Dermis microvascular lymphatic vessel endothelial cell (primary cell): Measurements from ENCODE around the gene POLQ. TPM values are rescaled to one million over a fixed set of nuclear protein-coding genes. Genes with fewer than 3 reads are reported as not detected.
"Not testable (repeated sequence)": the region's sequence is repeated elsewhere in the genome, so short reads cannot be mapped to it uniquely, and the experiment has no call there.

Experiments used
- DNase-seq, 2 donors: peaks; one replicate each; pipeline versions ENCODE4 v3.0.0 to v3.0.0-alpha.2; 2010; ENCODE audit warnings: low read depth in 2 of 2
- total RNA-seq: library from RNA; depleted of rRNA; stranded (reverse); fragments of >200 nt; gene quantifications from 2 replicates; pipeline ENCODE4 v1.2.1, GENCODE V29; 2014

The POLQ gene
- total RNA-seq, 1 donor from 2014 or later = 4.0 TPM

DNA sequence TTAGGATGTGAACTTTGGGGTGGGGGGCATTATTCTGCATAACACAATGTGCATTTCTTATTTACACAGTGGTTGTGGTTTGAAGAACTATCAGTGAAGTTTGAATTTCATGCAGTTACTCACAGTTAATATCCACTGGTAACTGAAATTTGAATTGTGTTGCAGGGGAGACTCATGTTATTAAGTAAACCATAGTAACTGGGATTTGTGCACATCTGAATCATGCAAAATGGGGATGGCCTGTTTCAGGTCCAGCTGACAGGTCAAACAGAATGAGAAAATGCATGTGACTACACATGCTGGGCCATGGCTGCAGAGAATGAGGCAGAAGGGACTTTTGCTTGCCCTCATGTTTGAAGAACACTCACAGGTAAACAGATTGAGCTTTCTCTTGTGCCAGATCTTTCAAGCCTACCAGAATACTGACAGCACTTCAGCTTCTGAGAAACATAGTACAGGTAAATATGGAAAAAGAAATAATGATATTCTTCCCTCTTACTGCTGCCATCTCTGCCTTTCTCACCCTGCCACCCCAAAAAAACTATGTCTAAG, 115.0 kb downstream of the POLQ start:
- no peak for DNase-seq

GRCh38 chr3:121424549-121424948, 121.2 kb downstream of the POLQ start:
- no peak for DNase-seq

DNA sequence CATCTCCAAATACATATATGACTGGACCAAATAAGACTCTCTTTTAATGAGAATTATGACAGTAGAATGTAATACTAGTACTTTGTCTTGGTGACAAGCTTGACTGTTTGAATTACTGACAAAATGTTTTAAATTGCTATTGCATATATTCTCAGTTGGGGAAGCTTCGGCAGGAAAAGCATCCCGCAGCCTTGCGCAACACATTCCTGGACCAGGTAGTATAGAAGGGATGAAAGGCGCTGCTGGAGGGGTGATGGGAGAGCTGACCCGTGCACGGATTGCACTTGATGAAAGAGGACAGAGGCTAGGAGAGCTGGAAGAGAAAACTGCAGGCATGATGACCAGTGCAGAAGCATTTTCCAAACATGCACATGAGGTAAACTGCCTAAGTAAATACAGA, 127.6 kb downstream of the POLQ start:
- no peak for DNase-seq

DNA sequence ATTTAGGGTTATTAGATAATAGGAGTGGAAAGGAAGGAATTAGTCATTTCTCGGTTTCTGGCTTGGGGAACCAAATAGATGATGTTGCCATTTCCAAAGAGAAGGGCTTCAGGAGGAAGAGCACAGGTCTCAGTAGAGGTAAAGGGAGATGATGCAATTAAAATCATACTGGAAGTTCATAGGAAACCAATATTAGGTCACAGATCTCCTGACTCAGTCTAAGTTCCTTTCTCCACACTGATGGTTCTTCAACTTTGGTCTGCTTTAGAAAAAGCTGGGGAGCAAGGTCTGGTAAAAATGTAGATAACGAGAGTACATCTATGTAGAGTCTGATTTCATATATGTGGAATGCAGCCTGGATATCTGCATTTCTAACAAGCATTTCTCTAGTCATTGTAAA, 130.9 kb downstream of the POLQ start:
- no peak for DNase-seq

GRCh38 chr3:121411523-121411922, 134.3 kb downstream of the POLQ start:
- DNase-seq = no peak

GRCh38 chr3:121405631-121406030, 140.2 kb downstream of the POLQ start:
- no peak for DNase-seq

DNA sequence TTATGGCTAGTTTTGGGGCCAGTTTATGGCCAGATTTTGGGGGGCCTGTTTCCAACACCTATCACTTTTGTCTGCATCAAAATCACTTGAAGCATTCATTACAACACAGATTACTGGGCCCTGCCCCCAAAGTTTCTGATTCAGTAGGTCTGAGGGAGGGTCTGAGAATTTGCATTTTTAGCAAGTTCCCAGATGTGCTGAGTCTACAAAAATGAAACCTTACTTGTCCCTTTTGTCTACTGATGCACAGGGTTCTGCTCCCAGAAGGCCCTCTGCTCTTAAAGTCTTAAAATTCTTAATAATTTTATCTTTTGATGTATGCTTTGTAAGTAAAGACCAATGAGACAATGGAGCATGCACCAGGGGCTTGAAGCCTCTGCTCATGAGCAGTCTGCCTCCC, 146.0 kb downstream of the POLQ start:
- no peak for DNase-seq

- DNase-seq = peak; percentile 50 to 55
Measured at GRCh38 chr3:121398051-121398450, 147.7 kb downstream of the POLQ start.

DNA sequence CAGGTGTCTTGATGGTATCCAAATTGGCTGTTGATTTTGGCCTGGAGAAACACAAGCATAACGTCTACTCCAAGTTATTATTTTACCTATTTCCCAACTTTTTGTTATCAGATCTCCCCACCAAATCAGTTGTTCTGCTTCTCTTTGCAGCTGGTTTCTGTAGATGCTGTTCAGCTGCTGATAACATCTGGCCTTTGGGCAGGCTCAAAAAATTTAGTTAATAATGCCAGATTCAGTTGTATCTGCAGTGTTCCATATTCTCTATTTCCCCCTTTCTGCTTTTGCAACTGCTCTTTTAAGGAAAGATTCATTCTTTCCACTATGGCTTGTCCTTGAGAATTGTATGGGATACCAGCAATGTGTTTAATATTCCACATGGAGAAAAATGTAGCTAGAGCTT, 149.8 kb downstream of the POLQ start:
- DNase-seq = not testable (repeated sequence)

GRCh38 chr3:121388308-121388707, 157.5 kb downstream of the POLQ start:
- DNase-seq = not testable (repeated sequence)

Other genes starting within 250 kb of the POLQ start
- gene ARGFX, start 22.0 kb upstream of the POLQ start, total RNA-seq = not detected in 2 replicates
- gene FBXO40, start 47.4 kb upstream of the POLQ start, total RNA-seq = not detected in 2 replicates
- 17.3 and 19.8 TPM in 2 replicates for gene HCLS1, start 114.9 kb upstream of the POLQ start, total RNA-seq
- 28.0 and 28.2 TPM in 2 replicates for gene GOLGB1, start 203.8 kb upstream of the POLQ start, total RNA-seq